Measurements from ENCODE around the gene PLEKHH1. TPM values are rescaled to one million over a fixed set of nuclear protein-coding genes. Genes with fewer than 3 reads are reported as not detected.

The PLEKHH1 gene
- total RNA-seq, 1 donor from 2014 or later = 0.20 TPM

DNA sequence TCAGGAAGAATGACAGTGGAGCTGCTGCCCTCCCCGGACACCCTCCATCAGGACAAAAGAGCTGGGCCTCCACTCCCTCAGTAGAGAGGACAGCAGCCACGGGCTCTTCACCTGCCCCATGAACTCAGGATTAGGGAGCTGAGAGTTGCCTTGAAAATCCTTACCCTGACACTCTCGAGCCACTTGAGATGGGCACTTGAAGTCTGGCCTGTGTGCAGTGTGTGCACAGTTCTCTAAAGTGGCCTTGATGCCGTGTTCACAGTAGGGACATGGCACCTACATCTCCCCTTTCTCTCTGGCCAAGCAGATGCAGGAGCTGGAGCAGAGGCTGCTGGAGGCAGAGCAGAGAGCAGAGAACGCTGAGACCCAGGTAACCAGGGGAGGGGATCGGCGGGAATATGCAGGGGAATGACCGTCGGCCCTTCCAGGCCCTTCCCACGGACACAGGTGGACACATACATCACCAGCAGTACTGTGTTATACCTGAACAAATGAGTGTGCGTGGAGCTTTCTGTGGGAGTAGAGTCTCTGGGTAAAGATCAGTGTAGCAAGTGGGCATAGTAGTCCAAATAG is 22.5 kb downstream of the PLEKHH1 start:
- H3K27me3 Mint-ChIP-seq = peaks cover 6% of the 10 kb centered on the region
- no peak overlapping the region for H3K4me3 Mint-ChIP-seq
- TF ChIP-seq, protein P1, sequence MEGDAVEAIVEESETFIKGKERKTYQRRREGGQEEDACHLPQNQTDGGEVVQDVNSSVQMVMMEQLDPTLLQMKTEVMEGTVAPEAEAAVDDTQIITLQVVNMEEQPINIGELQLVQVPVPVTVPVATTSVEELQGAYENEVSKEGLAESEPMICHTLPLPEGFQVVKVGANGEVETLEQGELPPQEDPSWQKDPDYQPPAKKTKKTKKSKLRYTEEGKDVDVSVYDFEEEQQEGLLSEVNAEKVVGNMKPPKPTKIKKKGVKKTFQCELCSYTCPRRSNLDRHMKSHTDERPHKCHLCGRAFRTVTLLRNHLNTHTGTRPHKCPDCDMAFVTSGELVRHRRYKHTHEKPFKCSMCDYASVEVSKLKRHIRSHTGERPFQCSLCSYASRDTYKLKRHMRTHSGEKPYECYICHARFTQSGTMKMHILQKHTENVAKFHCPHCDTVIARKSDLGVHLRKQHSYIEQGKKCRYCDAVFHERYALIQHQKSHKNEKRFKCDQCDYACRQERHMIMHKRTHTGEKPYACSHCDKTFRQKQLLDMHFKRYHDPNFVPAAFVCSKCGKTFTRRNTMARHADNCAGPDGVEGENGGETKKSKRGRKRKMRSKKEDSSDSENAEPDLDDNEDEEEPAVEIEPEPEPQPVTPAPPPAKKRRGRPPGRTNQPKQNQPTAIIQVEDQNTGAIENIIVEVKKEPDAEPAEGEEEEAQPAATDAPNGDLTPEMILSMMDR (IDR thresholded peaks at IDR 0.05) = no peak
- ATAC-seq (ENCODE audit: low read depth) (no peak), DNase-seq (no peak)
- intact Hi-C loops (cut with micrococcal nuclease) = no loop called here
- no peaks in the 10 kb centered on the region for H3K9me3 Mint-ChIP-seq
- CTCF ChIA-PET = interaction anchor here (1.3 to 1.9 kb wide), 2 partner anchors 16 to 148 kb away, joined by 3 to 9 read pairs; no protein-coding TSS in a partner anchor
- H3K27ac Mint-ChIP-seq = no peak overlapping the region
- POLR2A ChIA-PET = no interaction called here
- H3K36me3 Mint-ChIP-seq (ENCODE audit: low read depth) = no peaks in the 10 kb centered on the region
- no peaks in the 10 kb centered on the region for H3K4me1 Mint-ChIP-seq

DNA sequence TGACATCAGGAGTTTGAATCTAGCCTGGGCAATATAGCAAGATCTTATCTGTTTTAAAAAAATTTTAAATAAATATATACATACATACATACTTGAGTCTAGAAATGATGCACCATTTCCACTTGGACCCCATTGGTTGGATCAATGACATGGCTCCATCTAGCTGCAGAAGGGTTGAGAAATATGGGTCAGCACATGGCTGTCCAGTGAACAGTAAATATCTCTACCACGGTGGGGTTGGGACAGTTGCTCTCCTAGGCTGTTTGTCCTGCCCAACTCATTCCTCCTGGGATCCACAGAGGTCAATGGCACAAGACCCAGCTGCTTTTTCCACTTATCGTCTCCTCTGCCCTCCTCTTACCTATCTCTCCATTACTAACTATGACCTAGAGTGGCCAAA is 23.6 kb downstream of the PLEKHH1 start:
- H3K36me3 Mint-ChIP-seq (ENCODE audit: low read depth) = no peaks in the 10 kb centered on the region
- DNase-seq = no peak
- intact Hi-C loops (cut with micrococcal nuclease) = no loop called here
- H3K4me3 Mint-ChIP-seq = no peak overlapping the region
- H3K27me3 Mint-ChIP-seq = peaks cover 4% of the 10 kb centered on the region
- ChIA-PET POLR2A (no interaction called here), CTCF (interaction anchor here (1.3 to 1.5 kb wide), 2 partner anchors 15 to 147 kb away, joined by 3 to 5 read pairs; no protein-coding TSS in a partner anchor)
- no peak for ATAC-seq (ENCODE audit: low read depth)
- no peaks in the 10 kb centered on the region for H3K4me1 Mint-ChIP-seq
- no peaks in the 10 kb centered on the region for H3K9me3 Mint-ChIP-seq
- H3K27ac Mint-ChIP-seq = no peak overlapping the region
- TF ChIP-seq, protein P1 (IDR thresholded peaks at IDR 0.05) = no peak

DNA sequence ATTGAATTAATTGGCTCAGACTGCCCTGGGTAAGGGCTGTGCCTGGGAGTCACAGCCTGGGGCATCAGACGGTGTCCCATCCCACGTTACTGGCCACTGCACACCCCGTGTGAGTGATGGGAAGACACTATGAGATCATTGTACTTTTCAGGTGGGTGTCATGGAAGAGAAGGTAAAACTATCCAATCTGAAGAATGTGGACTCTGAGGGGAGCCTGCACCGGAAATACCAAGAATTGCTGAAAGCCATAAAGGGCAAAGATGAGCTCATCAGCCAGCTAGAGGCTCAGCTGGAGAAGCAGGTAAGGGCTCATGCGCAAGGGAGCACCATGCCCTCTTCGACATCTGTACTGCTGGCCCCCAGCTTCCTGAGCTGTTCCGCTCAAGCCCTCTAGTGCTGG is 24.0 kb downstream of the PLEKHH1 start:
- ChIA-PET POLR2A (no interaction called here), CTCF (interaction anchor here (1.5 kb wide), 1 partner anchor 14 kb away, joined by 5 read pairs; no protein-coding TSS in a partner anchor)
- Mint-ChIP-seq H3K9me3 (no peaks in the 10 kb centered on the region), H3K4me3 (no peak overlapping the region), H3K4me1 (no peaks in the 10 kb centered on the region), H3K27me3 (peaks cover 2% of the 10 kb centered on the region), H3K36me3 (ENCODE audit: low read depth) (no peaks in the 10 kb centered on the region), H3K27ac (no peak overlapping the region)
- TF ChIP-seq, protein P1 (IDR thresholded peaks at IDR 0.05) = no peak
- ATAC-seq (ENCODE audit: low read depth) (no peak), DNase-seq (no peak)
- intact Hi-C loops (cut with micrococcal nuclease) = no loop called here

DNA sequence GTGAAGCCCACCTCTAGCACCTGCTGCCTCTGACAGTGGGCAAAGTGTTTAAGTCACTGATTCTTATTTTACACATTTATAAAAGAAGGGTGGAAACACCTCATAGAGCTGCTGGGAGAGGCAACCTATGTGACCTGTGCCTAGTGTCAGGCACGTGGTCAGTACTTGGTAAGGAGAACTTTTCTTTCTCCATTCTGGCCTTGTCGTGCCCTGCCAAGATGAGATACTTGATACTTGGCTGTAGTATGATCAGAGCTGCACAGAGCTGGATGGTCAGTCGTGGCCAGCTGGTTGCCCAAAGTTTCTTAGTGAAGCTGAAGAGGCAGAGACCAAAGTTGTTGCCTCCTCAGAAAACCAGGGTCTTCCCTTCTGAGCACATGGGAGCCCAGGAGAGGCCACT is 24.6 kb downstream of the PLEKHH1 start:
- intact Hi-C loops (cut with micrococcal nuclease) = no loop called here

DNA sequence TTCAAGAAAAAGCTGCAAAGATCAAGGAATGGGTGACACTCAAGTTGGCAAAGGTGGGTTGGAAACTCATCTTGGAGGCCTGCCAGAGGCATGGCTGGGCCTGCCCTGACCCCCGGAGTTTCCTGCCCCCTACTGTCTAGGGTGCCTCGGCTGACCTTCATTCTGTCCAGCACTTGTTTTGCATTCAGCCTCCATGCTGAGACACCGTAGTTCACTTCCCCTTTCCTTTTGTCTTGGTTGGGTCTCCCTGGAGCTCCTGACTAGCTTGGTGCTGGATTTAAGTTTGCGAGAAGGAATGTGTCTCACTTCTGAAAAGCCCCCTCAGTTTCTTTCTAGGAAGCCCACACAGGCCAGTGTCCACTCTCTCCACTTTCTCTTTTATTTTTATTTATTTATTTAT is 26.5 kb downstream of the PLEKHH1 start:
- H3K9me3 Mint-ChIP-seq = no peaks in the 10 kb centered on the region
- H3K27me3 Mint-ChIP-seq = peaks cover 2% of the 10 kb centered on the region
- CTCF ChIA-PET = no interaction called here
- intact Hi-C loops (cut with micrococcal nuclease) = no loop called here
- H3K27ac Mint-ChIP-seq = no peak overlapping the region
- no peak overlapping the region for H3K4me3 Mint-ChIP-seq
- ATAC-seq (ENCODE audit: low read depth) = no peak
- H3K36me3 Mint-ChIP-seq (ENCODE audit: low read depth) = no peaks in the 10 kb centered on the region
- H3K4me1 Mint-ChIP-seq = peaks cover 4% of the 10 kb centered on the region
- TF ChIP-seq, protein P1 (IDR thresholded peaks at IDR 0.05) = no peak
- POLR2A ChIA-PET = no interaction called here
- no peak for DNase-seq

More for the DNA sequence above, 24.6 kb downstream of the PLEKHH1 start:
- ChIA-PET CTCF (interaction anchor here (1.5 kb wide), 1 partner anchor 14 kb away, joined by 5 read pairs; no protein-coding TSS in a partner anchor), POLR2A (no interaction called here)
- no peak overlapping the region for H3K27ac Mint-ChIP-seq
- H3K4me3 Mint-ChIP-seq = no peak overlapping the region
- TF ChIP-seq, protein P1 (IDR thresholded peaks at IDR 0.05) = no peak
- no peaks in the 10 kb centered on the region for H3K9me3 Mint-ChIP-seq
- H3K27me3 Mint-ChIP-seq = peaks cover 2% of the 10 kb centered on the region
- H3K36me3 Mint-ChIP-seq (ENCODE audit: low read depth) = no peaks in the 10 kb centered on the region
- DNase-seq (no peak), ATAC-seq (ENCODE audit: low read depth) (no peak)
- no peaks in the 10 kb centered on the region for H3K4me1 Mint-ChIP-seq
